GM18499 (cell line): ENCODE results near the gene ZDHHC7.
"Not testable (repeated sequence)": the region's sequence is repeated elsewhere in the genome, so short reads cannot be mapped to it uniquely, and the experiment has no call there.

Experiments
- ATAC-seq: cut with Tn5 transposase; IDR thresholded peaks from one replicate; pipeline ENCODE4 v1.9.1; 2021; ENCODE audit warnings: moderate number of reproducible peaks; ENCODE audit not compliant: insufficient read depth, unreplicated experiment

ZDHHC7 gene

DNA sequence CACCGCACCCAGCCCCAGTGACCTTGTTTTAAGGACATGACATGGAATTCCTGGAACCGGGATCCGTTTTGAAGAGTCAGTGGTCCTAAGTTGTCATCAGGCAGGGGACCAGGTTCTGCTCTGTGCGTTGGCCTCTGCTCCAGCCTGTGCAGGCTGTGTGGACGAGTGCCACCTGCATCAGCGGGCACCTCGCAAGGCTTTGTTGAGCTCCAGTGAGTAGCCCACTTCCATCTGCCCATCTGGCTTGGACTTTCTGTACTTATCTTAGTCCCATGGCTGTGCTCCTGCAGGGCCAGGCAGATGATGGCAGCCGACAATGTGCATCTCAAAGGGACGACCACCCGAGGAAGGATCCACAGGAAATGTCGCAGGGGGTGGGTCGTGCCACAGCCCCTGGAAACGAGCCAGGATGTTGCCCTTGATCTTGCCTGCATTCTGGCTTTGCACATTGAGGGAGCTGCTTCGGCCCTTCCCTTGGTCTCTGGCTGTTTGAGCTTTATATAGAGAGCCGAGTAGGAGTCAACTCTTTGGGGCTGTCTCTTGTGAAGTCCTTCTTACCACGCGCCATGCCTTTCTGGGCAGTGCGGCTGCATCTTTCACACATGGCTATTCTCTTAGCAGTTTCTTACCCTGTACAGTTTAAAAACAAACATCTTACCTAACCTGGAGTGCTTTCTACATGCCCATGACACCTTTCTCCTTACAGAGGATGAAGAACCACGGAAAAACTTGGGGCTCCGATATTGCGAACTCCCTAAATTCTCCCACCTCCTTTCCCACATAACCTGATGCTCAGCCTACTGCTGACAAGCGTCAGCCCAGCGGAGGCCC is 34.5 kb upstream of the ZDHHC7 start:
- no peak for ATAC-seq

DNA sequence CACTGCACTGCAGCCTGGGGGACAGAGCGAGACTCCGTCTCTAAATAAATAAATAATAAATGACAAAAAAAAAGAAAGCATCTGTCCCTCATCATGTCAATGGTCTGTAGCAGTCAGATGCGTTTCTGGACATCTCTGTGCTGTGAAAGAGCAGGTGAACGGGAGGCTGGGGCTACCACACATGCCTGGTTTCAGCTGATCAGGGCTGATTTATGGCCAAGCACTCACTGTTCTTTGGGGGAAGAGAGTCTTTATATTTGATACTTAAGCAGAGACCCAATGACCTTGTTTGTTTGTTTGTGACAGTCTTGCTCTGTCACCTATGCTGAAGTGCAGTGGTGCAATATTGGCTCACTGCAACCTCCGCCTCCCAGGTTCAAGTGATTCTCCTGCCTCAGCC is 33.7 kb upstream of the ZDHHC7 start:
- ATAC-seq = no peak

DNA sequence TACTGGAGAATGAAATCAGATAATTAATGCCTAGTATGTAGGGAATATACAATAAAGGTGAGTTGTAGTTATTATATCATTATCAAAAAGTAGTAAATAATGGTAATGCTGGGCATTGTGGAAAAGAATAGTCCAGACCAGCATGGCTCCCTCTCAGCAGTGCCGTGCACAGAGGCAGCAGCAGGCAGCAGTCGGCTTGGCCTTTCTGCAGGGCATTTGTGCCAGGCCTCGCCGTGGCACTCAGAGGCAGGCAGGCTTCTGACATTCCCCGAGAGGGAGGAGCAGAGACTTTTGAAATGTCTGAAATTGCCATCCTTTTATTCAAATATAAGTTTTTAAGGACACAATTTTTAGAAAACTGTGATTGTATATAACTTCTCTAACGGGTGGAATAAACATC is 31.3 kb upstream of the ZDHHC7 start:
- ATAC-seq = no peak

DNA sequence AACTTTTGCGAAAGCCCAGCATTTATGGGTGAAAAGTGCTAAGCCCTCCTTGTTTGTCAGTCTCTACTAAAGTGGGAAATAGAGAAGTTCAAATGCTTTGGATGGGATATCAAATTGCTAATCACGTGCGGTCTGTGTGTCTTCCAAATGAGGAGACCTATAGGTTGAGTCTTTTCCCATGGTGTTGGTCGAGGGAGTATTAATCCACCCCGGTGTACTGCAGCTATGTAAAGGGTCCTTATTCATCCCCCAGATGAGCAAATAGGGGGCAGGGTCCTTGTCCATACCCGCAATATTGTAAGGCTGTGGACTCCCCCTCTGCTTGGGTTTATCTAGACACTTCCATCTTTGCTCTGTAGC is 30.8 kb upstream of the ZDHHC7 start:
- no peak for ATAC-seq

DNA sequence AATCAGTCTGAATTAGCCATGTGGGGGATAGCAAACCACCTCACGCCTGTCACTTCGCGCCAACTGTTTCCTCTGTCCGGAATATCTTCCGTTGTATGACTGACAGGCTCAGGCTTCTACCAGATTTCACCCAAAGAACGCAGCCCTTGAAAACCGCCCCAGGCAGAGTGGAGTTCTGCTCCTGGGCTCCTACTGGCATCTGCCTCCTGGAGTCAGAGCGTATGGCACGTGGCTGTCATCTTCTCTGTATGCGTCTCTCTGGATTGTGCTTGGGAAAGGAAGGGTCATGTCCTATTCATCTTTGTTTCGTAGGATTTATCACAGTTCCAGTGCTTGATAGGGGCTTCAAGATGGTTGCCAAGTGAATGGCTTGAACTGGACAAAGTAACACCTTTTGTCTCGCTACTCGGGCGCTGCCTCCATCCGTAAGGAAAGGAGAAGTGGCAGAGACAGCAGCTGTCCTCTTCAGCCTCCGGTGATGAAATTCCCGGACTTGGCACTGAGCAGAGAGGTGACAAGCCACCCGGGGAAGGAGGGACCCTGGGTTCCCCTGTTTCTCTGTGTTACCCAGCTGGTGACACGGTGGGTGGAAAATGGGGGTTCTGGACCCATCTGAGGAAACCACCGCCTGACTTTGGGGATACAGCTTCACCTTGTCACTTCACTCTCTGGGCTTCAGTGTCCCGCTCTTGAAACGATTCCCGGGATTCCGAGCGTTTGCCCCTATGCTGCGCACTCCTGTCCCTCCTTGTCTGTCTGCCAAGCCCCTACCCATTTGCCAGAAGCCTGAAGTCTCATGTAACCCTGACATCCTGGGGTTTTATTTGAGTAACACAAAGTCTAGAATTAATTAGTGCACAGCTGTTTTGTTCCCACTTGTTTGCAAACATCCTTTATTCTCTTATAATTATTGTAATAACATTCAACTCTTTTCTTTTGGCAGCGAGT is 30.2 kb upstream of the ZDHHC7 start:
- ATAC-seq = no peak

DNA sequence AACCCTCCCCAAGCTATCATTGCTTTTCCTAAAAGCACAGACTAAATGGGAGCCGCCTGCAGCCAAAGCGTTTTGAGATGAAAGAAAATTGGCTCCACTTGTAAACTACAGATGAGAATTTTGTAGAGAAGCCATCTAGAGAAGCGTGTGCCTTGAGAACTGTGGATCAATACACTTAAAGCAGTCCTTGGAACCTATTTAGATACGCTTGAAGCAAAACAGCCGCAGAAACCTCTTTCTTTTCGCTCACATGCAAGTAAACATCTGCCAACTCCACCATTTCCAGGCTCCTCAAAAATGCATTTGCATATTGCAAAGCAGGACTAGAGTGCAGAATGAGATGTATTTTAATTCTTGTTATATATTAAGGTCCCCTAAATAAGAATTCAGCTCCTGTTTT is 29.4 kb upstream of the ZDHHC7 start:
- no peak for ATAC-seq

DNA sequence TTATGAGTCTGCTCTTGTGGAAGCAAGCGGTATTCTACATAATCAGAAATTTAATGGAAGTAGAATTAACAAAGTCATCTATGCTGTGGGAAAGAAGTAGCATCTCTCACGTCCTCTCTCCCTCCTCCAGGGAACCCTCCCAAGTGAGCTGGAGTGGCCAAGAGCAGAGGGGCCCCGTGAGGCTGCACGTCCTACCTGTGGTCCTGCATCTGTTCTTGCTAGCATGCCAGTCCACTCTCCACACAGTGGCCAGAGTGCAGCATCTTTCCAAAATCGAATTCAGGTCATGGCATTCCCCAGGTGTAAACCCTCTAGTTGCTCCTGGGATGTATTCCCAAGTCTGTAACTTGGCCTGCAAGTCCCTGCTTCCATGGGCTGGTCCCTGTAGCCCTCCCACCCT is 26.4 kb upstream of the ZDHHC7 start:
- no peak for ATAC-seq

DNA sequence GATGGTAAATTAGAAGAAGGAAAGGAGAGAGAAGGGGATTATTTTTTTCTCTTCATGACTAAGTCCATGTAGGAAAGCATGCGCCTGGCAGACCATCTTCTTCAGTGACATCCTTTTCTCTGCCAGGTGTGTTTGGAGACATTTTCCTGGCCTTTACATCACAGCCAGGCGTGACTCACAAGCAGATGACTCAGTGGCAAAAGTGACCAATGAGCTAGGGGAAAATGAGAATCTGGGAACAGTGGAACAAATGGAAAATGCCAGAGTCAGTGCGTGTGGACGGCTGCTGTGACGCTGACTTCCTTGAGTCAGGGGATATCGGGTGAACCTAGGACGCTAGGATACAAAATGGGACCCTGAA is 25.7 kb upstream of the ZDHHC7 start:
- ATAC-seq = no peak

DNA sequence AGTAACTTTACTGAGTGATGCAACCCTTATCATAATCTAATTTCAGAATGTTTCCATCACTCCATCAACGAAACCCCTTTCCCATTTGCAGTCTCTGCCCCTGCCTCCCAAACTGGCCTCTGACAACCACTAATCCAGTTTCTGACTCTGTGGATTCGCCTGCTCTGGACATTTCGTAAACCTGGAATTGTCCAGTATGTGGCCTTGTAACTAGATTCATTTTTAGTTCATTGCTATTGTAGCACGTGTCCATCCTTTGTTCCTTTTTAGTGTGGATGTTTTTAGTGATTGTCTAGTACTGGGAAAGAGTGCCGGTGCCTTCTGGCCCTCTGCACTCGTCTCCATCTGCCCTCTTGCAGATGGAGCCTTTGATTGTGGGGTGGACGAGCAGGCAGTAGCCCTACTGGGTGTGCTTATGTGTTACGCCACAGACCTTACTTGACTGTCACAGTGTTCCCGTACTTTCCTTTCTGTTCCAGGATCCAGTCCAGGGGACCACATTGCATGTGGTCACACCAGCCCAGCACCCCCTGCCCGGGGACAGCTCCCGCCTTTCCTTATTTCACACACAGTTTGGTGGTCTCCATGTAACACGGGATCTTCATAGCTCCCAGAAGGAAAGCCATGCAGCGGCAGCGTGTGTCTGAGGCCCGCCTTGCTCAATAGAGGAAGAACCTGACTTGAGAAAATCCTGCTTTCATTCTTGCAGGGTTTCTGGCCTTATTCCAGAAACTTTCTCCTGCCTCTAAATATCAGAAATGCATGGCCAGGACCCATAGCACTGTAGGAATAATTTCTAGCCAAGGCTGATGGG is 25.1 kb upstream of the ZDHHC7 start:
- ATAC-seq = no peak

DNA sequence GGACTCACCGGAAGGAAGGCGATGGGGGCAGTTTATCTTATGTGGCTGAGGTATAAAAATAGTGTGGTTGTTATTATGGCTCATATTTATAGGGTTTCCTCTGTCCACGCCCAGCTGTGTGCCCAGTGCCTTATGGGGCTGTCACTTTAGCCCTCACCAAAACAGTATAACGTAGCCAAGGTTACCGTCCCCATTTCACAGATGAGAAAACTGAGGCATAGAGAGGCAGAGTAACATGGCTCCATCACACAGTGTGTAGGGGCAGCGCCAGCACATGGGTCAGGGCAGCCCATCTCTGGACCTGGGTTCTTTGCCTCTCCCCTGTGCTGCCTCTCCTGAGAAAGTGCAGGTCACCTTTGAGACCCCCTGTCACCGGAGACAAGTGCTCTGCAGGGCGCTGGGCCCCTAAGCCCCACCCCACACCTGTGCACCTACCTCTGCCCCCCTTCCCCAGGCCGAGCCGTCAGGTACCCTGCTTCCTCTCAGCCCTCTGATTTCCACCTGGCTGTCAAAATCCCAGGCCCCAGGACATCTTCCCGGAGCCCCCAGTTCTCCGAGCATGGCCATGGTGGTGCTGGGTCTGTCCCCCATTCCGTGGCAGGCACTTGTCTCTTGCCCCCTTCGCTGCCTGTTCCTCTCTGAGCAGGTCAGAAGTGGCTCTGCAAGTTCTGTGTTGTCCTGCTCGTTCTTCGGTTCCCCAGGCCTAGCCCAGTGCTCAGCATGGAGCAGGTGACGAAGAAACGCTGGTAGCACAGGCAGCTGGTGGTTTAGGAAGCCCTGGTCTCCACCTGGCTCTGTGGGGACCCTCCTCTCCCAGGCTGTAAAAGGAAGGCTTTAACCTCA is 23.5 kb upstream of the ZDHHC7 start:
- ATAC-seq = no peak

DNA sequence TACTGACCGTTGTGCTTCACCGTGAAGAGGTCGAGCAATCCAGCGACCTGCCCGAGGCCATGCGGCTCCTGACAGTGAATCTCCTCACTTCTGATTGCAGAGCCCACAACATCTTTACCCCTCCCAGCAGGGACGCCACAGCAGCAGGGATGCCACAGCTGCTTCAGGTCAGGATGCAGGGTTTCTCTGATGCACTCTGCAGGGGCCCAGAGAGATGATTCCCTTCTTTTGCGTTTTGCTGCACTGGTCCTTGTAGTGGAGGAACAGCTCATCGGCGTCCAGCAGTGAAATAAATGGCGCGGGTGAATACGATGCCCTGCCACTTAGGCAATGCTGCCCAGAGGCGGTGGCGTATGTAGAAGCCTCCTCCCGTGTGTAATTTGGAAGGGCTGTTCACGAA is 21.8 kb upstream of the ZDHHC7 start:
- ATAC-seq = no peak

DNA sequence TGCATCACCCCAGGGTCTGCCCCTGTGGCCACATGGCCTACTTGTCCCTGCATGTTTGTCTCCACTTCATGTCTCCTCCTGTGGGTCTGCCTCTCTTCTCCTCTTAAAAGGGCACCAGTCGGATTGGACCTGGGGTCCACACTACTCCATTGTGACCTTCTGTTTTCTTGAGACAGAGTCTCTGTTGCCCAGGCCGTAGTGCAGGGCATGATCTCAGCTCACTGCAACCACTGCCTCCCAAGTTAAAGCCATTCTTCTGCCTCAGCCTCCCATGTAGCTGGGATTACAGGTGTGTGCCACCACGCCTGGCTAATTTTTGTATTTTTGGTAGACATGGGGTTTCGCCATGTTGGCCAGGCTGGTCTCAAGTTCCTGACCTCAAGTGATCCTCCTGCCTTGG is 20.9 kb upstream of the ZDHHC7 start:
- ATAC-seq = not testable (repeated sequence)

DNA sequence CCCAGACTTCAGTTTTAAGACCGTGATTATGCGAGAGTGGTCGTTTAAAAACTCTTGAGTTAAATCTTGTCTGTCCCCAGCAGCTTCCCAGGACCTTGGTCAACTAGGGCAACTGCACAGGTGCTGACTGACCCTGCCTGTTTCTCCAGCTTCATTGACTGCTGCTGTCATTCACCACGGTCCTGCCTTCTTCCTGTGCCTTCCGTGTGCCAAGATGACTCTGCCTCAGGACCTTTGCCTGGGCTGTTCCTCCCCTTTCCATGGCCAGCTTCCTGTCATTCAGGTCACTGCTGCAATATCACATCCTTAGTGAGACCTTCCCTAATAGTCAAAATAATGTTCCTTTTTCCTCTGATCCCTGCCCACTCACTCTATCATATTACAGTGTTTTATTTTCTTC is 20.1 kb upstream of the ZDHHC7 start:
- ATAC-seq = no peak

DNA sequence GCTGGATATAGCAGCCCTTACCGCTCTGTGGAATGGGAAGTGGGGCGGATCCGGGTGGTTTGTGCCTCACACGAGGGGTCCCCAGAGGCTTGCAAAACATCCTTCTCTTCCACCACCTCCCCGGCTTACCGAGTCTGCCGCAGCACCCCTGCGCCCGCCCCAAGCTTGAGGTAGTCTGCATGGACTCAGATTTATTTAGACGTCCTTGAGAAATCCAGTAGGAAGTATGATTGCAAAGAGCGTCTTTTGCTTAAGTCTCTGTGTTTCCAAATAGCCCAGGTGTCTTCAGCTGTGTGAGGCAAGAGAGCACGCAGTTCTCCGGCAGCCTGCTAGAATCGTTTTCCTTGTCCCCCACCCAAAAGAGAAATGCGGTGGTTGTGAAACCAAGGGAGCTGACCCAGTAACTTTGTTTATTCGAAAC is 18.7 kb upstream of the ZDHHC7 start:
- ATAC-seq = no peak

DNA sequence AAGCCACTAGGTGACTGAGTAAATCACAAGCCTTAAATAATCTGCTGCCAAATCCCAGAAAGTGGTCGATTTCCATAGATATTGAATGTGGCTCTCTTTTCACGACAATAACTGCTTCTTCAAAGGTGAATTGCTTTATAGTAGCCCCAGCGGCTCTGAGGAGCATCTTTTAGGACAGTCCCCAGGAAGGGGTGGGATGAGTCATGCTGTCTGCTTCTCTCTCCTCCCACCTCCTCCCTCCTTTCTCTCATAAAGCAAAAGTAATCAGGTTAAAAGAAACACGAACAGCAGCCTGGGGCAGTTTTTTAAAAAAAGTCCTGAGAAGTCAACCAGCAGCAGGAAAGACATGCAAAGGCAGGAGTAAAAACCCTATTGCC is 18.1 kb upstream of the ZDHHC7 start:
- ATAC-seq = no peak

DNA sequence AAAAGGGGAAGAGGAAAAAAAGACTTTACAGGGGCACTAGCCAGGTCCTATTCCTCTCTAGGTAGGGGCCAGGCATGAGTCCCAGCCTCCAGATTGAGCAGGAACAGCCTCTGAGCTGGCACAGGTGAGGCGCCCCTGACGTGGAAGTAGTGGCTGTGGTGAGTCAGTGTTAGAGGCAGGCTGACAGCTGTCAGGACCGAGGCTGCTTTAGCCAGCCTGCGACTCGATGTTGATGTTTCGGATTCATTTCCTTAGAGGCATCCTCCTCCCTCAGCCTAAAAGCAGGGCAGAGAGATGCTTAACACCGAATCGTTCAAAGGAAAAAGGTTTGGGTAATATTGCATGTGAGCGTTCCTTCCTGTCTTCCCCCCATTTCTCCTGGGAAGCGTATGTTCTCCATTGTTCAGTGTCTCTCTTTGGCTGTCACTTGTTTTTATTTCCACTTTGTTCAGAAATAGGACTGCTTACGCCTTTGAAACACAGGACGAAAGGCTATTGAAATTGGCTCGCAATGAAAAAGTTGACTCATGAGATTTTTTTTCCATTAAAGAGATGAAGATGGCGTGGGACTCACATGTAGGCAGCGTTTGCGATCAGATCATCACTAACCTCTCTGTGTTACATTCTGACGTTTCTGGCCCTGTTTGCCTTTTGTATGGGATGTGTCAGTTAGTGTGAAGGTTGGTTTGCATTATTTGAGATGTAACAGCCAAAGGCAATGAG is 17.5 kb upstream of the ZDHHC7 start:
- ATAC-seq = no peak

DNA sequence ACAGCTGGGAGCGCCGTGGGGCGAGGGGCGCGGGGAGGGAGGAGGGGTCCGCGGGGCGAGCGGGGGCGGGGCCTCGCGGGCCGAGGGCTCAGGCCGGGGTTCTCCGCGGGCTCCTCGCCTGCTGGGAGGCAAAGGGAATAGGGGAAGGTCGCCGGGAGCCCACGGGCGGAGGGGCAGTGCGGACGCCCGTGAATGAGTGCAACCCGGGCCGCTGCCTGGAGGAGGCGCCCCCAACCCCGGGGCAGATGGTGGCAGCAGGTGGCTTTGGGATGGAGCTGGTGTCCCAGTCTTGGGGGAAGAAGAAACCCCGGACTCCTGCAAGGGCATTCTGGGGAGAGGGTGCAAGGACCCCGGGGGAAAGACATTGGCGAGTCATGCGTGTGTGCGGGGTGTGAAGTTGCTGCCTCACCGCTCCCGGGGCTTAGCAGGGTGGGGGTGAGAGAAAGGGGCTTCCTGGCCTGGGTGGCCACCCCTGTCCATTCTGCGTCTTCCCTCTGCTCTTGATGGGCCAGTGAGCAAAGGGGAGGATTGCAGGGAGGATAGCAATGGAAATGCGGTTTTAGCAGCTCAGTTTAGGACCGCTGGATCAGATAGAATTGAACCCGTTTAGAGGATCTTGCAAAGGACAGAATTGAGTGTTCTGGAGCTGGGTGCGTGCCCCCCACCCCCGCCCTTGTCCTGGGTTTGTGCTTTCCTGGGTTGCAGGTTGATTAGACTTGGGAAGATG is 16.8 kb upstream of the ZDHHC7 start:
- ATAC-seq = peak; percentile 13

DNA sequence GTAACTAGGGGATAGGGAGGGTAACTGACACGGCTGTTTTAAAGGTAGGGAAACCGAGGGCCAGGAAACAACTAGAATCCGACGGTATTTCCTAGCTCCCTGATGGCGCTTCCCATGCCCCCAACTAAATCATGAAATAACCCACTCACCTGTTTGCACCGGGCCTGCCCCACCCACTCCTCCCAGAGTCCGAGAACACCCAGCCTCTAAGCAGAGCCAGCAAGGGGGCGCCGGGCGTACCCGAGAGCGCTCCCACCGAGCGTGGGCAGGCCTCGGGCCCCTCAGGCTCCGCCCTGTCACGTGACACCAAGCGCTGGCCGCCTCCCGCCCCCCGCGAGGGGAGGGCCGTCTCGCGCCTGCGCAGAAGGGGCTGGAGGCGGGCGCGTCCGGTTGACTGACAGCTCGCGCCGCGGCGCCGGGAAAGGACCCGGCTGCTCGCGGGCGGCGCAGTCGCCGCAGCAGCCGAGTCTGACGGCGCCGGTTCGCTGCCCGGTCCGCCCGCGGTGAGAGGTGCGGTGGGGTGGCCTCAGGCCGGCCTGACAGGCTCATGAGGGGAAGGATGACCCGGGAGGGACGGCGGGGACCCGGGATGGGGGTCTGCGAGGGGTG is 16.1 kb upstream of the ZDHHC7 start, which contains the start of gene KIAA0513:
Gene KIAA0513, plus strand, starts transcription at position 447 of the 609 bp plus-strand sequence. CDS start 39,277 bp downstream, outside the sequence.
- ATAC-seq = peak; percentile 49
